GM21786 (cell line): ENCODE results near the gene SSR2.
"Not testable (repeated sequence)": the region's sequence is repeated elsewhere in the genome, so short reads cannot be mapped to it uniquely, and the experiment has no call there.

Experiments
- ATAC-seq: cut with Tn5 transposase; IDR thresholded peaks from one replicate; pipeline ENCODE4 v1.9.1; 2021; ENCODE audit not compliant: unreplicated experiment

SSR2 gene

DNA sequence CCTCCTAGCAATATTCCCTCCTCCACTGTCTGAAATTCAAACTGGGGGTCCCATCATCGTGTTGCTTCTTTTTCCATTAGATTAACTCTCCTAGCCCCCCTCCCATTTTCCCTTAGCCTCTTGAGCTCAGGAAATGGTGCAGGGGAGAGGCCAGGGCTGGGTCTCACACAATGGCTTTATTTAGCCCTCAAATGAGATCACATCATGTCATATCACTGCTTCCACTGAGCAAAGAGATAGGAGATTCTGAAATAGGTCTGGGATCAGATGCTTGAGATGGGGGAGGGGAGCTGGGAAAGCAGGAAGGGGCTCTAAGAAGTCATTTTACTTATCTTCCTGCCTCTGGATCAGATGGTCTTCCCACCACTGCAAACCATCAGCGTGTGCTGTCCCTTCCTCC is 24.6 kb downstream of the SSR2 start:
- no peak for ATAC-seq

- no peak for ATAC-seq
These were observed 27.2 kb downstream of the SSR2 start for GRCh38 chr1:155993595-155993994.

DNA sequence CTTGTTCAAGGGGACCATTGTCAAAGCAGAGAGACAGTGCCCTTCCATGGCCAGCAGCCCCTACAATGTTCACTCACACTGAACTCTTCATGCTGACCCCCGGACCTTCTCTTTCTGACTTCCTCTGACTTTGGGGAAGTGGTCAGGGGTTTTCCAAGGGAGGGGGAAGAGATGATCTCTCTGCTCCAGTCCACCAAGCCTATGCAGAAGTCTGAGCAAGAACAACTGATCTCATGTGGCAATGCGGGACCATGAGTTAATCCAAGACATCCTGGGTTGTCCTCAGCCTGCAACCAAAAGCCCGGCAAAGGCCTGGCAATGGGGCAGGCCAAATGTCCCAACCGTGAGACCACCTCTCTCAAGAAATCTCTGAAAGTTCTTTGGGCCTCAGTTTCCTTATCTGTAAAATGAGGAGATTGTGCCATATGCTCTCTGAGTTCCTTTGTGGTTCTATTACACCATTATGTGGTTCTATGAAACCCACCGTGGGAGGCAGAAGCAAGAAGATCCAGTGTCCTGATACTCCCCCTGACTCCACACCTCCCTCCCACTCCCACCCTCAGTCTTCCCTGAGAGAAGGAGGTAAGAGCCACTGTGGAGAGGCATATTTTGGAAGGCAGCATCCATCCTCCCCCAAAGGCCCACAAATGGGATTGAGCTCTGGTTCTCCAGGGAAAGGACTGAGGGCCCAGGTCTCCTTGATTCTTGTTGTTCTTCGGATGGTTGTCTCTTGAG is 30.6 kb downstream of the SSR2 start:
- no peak for ATAC-seq

- peak; percentile 53 for ATAC-seq
These were observed 31.3 kb downstream of the SSR2 start for GRCh38 chr1:155989242-155990004.

DNA sequence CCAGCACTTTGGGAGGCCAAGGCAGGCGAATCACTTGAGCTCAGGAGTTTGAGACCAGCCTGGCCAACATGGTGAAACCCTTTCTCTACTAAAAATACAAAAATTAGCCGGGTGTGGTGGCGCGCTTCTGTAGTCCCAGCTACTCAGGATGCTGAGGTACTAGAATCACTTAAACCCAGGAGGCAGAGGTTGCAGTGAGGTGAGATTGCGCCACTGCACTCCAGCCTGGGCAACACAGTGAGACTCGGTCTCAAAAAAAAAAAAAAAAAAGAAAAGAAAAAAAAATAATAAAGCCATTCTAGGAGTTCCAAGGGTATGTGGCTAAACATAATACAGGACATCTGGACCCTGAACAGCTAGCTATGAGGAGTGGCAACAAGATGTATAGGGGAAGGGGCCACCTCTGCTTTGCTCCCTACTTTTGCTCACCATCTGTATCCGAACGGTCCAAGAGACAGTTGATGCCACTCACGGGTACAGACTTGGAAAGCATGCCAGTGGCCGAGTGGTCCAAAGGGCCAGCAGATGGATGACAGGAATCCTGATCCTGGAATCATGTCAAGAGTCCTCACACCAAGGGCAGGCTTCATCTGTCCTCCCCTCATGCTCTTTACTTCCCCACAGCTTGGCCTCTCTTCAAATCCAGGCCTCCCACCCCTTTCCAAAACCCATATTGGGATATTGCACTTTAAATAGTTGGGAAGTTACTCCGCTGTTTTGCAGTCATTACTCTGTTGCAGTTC is 35.7 kb downstream of the SSR2 start:
- ATAC-seq, result not testable (repeated sequence)

GRCh38 chr1:155984341-155984740 is 36.4 kb downstream of the SSR2 start:
- no peak for ATAC-seq

- ATAC-seq, result no peak
These were observed 37.3 kb downstream of the SSR2 start for GRCh38 chr1:155983191-155984024.

- ATAC-seq, result no peak
These were observed 38.6 kb downstream of the SSR2 start for GRCh38 chr1:155982106-155982505.

GRCh38 chr1:155981266-155982088 is 39.3 kb downstream of the SSR2 start:
- no peak for ATAC-seq

DNA sequence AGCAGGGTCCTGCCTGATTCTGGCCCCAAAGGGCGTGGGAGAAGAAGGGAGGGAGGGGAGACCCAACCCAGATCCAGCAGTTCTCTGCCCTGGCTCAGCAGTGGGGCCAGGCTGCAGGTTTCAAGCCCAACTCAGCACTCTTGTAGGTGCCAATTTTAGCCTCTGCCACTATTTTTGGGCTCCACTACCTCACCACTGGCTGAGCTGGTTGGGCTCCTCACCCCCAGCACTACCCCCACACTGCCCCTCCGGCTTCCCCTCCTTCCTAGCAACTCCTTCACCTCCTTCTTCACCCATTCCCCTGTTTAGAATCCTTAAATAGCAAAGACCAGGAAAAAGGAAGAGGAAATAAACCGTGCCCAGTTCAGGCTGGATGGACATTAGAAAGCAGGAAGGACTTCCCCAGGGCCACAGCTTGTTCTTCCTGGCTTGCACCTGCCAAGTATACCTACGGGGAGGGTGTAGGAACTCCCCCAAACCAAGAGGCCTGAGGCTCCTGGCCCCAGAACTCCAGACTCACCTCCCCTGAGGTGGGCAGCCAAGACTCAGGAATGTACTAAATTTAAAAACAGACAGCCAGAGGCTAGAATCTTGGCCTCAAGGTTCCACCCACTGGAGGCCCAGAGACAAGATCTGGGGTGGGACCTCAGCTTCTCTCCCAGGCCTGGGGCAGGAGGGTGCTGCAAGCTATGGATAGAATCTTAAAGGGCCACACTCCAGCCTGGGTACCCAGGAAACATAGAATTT is 41.0 kb downstream of the SSR2 start:
- no peak for ATAC-seq

DNA sequence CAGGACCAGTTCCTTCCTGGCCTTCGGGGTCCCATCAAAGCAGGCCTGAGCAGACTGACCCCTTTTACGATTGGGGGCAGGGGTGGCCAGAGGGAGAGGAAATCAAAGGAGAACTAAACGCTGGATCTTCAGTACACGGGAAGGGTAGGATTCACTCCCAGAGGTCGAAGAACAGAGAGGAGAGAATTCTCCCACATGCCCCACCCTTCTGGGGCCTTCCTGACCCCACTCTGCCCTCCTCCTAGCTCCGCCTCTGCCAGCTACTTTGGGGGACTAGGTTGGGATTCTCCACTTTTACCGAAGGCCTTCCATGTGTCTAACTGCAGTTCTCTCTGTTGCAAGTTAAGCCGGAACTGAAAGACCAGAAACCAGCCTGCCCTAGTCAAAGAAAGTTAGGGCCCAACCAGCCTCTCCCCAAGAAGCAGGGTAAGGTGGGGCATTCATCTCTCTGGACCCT is 41.8 kb downstream of the SSR2 start:
- no peak for ATAC-seq

DNA sequence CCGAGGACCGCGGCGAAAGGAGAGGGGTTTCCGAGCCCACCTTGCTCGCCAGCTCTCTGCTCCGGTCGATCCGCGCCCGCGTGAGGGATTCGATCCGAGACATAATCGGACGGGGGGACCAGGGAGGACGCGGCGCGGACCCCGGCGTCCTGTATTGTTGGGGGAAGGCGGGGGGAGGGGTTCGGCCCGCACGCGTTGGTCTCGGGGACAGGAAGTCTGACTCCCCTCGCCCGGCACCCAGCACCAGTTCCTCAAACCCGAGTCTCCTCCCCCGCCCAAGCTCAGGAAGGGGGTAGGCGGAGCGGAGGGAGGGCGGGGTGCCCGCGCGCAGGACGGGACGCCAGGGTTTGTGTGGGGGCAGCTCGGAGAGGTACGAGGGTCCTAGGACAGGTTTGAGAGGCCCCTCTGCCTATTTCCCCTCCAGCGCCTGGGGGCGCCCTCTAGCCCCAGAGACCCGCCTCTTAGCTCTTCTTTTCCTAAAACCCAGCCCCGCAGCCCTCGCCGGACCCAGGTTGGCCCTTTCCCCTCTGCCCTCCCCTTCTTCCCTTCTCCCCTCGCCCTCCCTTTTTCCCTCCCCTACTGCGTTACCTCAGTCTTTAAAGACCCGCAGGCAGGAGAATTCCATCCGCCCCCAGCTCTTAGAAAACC is 42.3 kb downstream of the SSR2 start, which contains the start of gene ARHGEF2:
Gene ARHGEF2, minus strand, starts transcription at position 223 of the 648 bp plus-strand sequence. Its CDS starts 120 bp downstream, at position 103.
- peak; percentile 48 for ATAC-seq

- no peak for ATAC-seq
These were observed 42.9 kb downstream of the SSR2 start for GRCh38 chr1:155977690-155978324.

GRCh38 chr1:155976913-155977689 is 43.6 kb downstream of the SSR2 start:
- ATAC-seq, result no peak

GRCh38 chr1:155976062-155976912 is 44.5 kb downstream of the SSR2 start:
- no peak for ATAC-seq

DNA sequence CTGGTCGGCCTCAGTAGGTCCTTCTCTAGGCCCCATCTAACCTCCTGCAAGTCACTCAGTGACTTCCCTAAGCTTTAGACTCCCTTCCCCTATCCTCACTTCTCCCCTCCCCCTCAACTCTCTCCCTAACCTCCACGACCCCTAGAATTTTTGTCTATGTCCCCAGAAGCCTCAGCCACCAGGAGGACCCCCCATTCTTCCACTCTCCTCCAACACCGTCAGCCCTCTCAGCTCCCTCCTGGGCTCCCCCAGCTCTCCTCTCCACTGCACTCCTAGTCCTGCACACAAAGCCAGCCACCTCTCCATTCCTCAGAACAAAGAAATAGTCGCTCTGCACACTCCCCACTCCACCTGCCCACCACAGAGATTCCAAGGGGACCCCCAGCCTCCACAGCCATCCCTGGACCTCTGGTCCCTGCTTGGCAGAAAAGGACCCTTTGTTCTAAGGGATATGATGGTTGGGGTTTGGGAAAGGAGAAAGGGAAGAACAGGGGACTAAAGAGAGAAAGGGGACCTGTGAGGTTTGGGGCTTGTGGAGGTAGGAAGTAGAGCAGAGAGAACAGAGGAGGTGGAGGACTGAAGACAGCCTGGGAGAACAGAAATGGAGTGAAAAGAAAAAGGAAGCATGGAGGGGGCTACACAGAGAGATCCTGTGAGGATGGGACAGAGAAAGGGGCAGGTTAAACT is 45.2 kb downstream of the SSR2 start:
- ATAC-seq, result no peak
